K562 (cell line): Measurements from ENCODE around the gene CD82. TPM values are rescaled to one million over a fixed set of nuclear protein-coding genes. Genes with fewer than 3 reads are reported as not detected.
A peak's percentile ranks its signal among the peaks of the same experiment; 100 is the strongest.

ENCODE experiments used
- ARID1B ChIP-seq: fragments of 450-650 bp; IDR thresholded peaks from 2 replicates; pipeline ENCODE4 v1.6.1; 2016; ENCODE audit warnings: antibody characterized with exemption, mild to moderate bottlenecking, inconsistent platforms
- C11orf30 ChIP-seq: fragments of 450-650 bp; IDR thresholded peaks from 2 replicates; pipeline ENCODE4 v1.6.1; 2016; ENCODE audit warnings: low read depth, mild to moderate bottlenecking
- CTBP1 ChIP-seq: fragments of 450-650 bp; IDR thresholded peaks from 2 replicates; pipeline ENCODE4 v1.6.1; 2016; ENCODE audit warnings: borderline replicate concordance
- DMBX1 ChIP-seq: fragments of 250-450 bp; sonication (Bioruptor Pico); IDR thresholded peaks from 2 replicates; pipeline ENCODE4 v1.8.0; 2022; ENCODE audit warnings: inconsistent platforms, mild to moderate bottlenecking, moderate library complexity, borderline replicate concordance
- EP300 ChIP-seq: IDR thresholded peaks from 2 replicates; pipeline ENCODE4 v1.6.1; 2012; ENCODE audit warnings: low read length, improper control_type of control experiment
- EP400 ChIP-seq: fragments of 450-650 bp; IDR thresholded peaks from 2 replicates; pipeline ENCODE4 v1.6.1; 2017; ENCODE audit warnings: antibody characterized with exemption, mild to moderate bottlenecking, moderate library complexity
- HMBOX1 ChIP-seq: sonication (generic); IDR thresholded peaks from 2 replicates; pipeline ENCODE4 v1.6.1; 2016
- IRF2 ChIP-seq: sonication (generic); formaldehyde crosslinking; IDR thresholded peaks from 2 replicates; pipeline ENCODE4 v1.8.1; 2022; ENCODE audit warnings: mild to moderate bottlenecking, missing genetic modification reagents
- KLF1 ChIP-seq: fragments of 450-650 bp; IDR thresholded peaks from 2 replicates; pipeline ENCODE4 v1.6.1; 2016; ENCODE audit warnings: missing genetic modification characterization, missing compliant biosample characterization
- KLF6 ChIP-seq: fragments of 250-450 bp; sonication (Bioruptor Pico); IDR thresholded peaks from 2 replicates; pipeline ENCODE4 v1.4.0; 2020; ENCODE audit warnings: mild to moderate bottlenecking, moderate library complexity, borderline replicate concordance
- MXI1 ChIP-seq: IDR thresholded peaks from 2 replicates; pipeline ENCODE4 v1.6.1; 2011; ENCODE audit warnings: low read depth, mild to moderate bottlenecking, improper control_type of control experiment, low read length
- MYC ChIP-seq, 2 experiments: fragments of 250-450 bp in 1 of 2; sonication (Bioruptor Pico) in 1 of 2; IDR thresholded peaks; 2 replicates each; pipeline versions ENCODE4 v1.5.1 to v1.6.1; 2012 to 2021; ENCODE audit warnings: low read depth in 2 of 2, borderline replicate concordance in 1 of 2, improper control_type of control experiment in 1 of 2, low read length in 1 of 2, mild to moderate bottlenecking in 1 of 2, moderate library complexity in 1 of 2
- NCOA1 ChIP-seq: fragments of 450-650 bp; IDR thresholded peaks from 2 replicates; pipeline ENCODE4 v1.6.1; 2016; ENCODE audit warnings: low read depth
- RBM17 ChIP-seq: fragments of 200-400 bp; formaldehyde crosslinking; IDR thresholded peaks from 2 replicates; pipeline ENCODE4 v1.6.1; 2017; ENCODE audit warnings: low read depth, mild to moderate bottlenecking, low read length, borderline replicate concordance
- SPI1 ChIP-seq: IDR thresholded peaks from 2 replicates; pipeline ENCODE4 v1.6.1; 2011; ENCODE audit warnings: low read depth, low read length, control low read depth, borderline replicate concordance
- TEAD4 ChIP-seq, 2 experiments: sonication (generic) in 1 of 2; formaldehyde crosslinking in 1 of 2; IDR thresholded peaks; 2 replicates each; pipeline versions ENCODE4 v1.6.1 to v1.8.0; 2012 to 2022; ENCODE audit warnings: borderline replicate concordance in 1 of 2, inconsistent platforms in 1 of 2, low read length in 1 of 2, mild to moderate bottlenecking in 1 of 2, missing genetic modification reagents in 1 of 2
- THRB ChIP-seq: fragments of 450-650 bp; formaldehyde crosslinking; conservative IDR thresholded peaks from 2 replicates; pipeline ENCODE4 v1.4.0; 2022; ENCODE audit warnings: mild to moderate bottlenecking, missing genetic modification characterization
- ZNF395 ChIP-seq: fragments of 200-800 bp; sonication (Bioruptor generic); IDR thresholded peaks from 2 replicates; pipeline ENCODE4 v1.6.1; 2017; ENCODE audit warnings: missing genetic modification characterization, missing compliant biosample characterization
- ZNF766 ChIP-seq: fragments of 200-800 bp; sonication (Bioruptor generic); conservative IDR thresholded peaks from 2 replicates; pipeline ENCODE4 v1.6.1; 2016; ENCODE audit warnings: missing genetic modification characterization, missing compliant biosample characterization
- polyA plus RNA-seq, 8 experiments: library from polyadenylated mRNA; depleted of rRNA in 4 of 8; stranded (reverse) in 5 of 8; unstranded in 3 of 8; fragments of >200 nt; fragmentation: Nextera tagmentation in 2 of 8; fragmentation: Illumina TruSeq in 1 of 8; extraction: Ambion mirVana in 2 of 8; extraction: Trizol in 1 of 8; gene quantifications; 2 replicates each; pipeline versions ENCODE4 v1.2.1 to v1.2.3, GENCODE V29; 2011 to 2014; ENCODE audit warnings: inconsistent platforms in 1 of 8, missing spikeins in 1 of 8
- total RNA-seq, 7 experiments: library from RNA; depleted of rRNA in 6 of 7; stranded (reverse); fragments of >200 nt in 6 of 7; fragmentation: Illumina TruSeq in 2 of 7; extraction: Trizol in 2 of 7; gene quantifications; 2 replicates each; pipeline versions ENCODE4 v1.2.1 to v1.2.3, GENCODE V29; 2011 to 2021; ENCODE audit warnings: low replicate concordance in 1 of 7
- TF ChIP-seq, protein P1 (sequence below): fragments of 450-650 bp; formaldehyde crosslinking; IDR thresholded peaks from 2 replicates; pipeline ENCODE4 v1.4.0; 2020; ENCODE audit warnings: mild to moderate bottlenecking
- TF ChIP-seq, protein P2 (sequence below): fragments of 450-650 bp; IDR thresholded peaks from 2 replicates; pipeline ENCODE4 v1.6.1; 2016

CD82 gene
- total and polyA plus RNA-seq, 9 of the 15 experiments (the other 6 are each of a cell fraction or from before 2014, with no cell fraction given), result 0.27 to 9.4 (median 3.0) TPM

DNA sequence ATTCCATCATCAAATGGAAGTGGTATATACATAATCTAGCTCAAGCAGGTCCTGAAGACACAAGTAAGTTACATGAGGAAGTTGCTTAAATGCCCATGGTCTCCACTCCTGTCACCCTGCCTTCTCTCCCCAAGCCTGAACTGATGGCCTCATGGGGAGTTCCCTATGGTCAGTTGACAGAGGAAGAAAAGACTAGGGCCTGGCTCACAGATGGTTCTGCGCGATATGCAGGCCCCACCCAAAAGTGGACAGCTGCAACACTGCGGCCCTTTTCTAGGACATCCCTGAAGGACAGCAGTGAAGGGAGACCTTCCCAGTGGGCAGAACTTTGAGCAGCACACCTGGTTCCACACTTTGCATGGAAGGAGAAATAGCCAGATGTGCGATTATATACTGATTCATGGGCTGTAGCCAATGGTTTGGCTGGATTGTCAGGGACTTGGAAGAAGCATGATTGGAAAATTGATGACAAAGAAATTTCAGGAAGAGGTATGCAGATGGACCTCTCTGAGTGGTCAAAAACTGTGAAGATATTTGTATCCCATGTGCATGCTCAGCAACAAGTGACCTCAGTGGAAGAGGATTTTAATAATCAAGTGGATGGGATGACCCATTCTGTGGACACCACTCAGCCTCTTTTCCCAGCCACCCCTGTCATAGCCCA is 17.3 kb upstream of the CD82 start (continued):
- peak; percentile 88 for TF ChIP-seq ZNF395 (CRISPR knock-in tag)
- TF ChIP-seq, protein P1, sequence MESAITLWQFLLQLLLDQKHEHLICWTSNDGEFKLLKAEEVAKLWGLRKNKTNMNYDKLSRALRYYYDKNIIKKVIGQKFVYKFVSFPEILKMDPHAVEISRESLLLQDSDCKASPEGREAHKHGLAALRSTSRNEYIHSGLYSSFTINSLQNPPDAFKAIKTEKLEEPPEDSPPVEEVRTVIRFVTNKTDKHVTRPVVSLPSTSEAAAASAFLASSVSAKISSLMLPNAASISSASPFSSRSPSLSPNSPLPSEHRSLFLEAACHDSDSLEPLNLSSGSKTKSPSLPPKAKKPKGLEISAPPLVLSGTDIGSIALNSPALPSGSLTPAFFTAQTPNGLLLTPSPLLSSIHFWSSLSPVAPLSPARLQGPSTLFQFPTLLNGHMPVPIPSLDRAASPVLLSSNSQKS (CRISPR knock-in tag), result no peak
- peak; percentile 87 for TF ChIP-seq TEAD4 (IDR thresholded peaks at IDR 0.05; ENCODE audit: low read length)
- TF ChIP-seq TEAD4 (CRISPR knock-in tag; IDR thresholded peaks at IDR 0.05; ENCODE audit: borderline replicate concordance), result no peak
- TF ChIP-seq THRB (CRISPR knock-in tag), result no peak
- peak; percentile 97 for TF ChIP-seq CTBP1
- peak; percentile 74 for TF ChIP-seq MYC (IDR thresholded peaks at IDR 0.05; ENCODE audit: low read depth, low read length)
- TF ChIP-seq MYC (CRISPR knock-in tag; IDR thresholded peaks at IDR 0.05; ENCODE audit: borderline replicate concordance, low read depth), result no peak
- TF ChIP-seq KLF1 (tag), result peak; percentile 97
- peak; percentile 44; the same call in 1 of the 2 replicates for TF ChIP-seq KLF6 (CRISPR knock-in tag)
- TF ChIP-seq DMBX1 (CRISPR knock-in tag), result 0 out of 2 replicates have a peak, but pooled peaks have one; percentile 26
- peak; percentile 28; the same call in 1 of the 2 replicates for TF ChIP-seq EP400
- peak; percentile 88 for TF ChIP-seq EP300
- peak; percentile 51; the same call in 1 of the 2 replicates for TF ChIP-seq ZNF766 (CRISPR knock-in tag)
- TF ChIP-seq, protein P2, sequence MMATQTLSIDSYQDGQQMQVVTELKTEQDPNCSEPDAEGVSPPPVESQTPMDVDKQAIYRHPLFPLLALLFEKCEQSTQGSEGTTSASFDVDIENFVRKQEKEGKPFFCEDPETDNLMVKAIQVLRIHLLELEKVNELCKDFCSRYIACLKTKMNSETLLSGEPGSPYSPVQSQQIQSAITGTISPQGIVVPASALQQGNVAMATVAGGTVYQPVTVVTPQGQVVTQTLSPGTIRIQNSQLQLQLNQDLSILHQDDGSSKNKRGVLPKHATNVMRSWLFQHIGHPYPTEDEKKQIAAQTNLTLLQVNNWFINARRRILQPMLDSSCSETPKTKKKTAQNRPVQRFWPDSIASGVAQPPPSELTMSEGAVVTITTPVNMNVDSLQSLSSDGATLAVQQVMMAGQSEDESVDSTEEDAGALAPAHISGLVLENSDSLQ, result peak; percentile 78
- TF ChIP-seq IRF2, result no peak
- TF ChIP-seq SPI1, result peak; percentile 59; the same call in 1 of the 2 replicates
- peak; percentile 78 for TF ChIP-seq C11orf30
- TF ChIP-seq HMBOX1, result peak; percentile 63; the same call in 1 of the 2 replicates
- TF ChIP-seq MXI1, result peak; percentile 38; the same call in 1 of the 2 replicates
- peak; percentile 28; the same call in 1 of the 2 replicates for TF ChIP-seq NCOA1
- no peak for TF ChIP-seq RBM17
- TF ChIP-seq ARID1B, result peak; percentile 96
